ENCODE results near the gene EMP1. TPM values are rescaled to one million over a fixed set of nuclear protein-coding genes. Genes with fewer than 3 reads are reported as not detected.

EMP1 gene
- total and polyA plus RNA-seq, 9 of the 15 experiments (the other 6 are each of a cell fraction or from before 2014, with no cell fraction given), result 0.10 to 0.60 TPM; not detected in 7

DNA sequence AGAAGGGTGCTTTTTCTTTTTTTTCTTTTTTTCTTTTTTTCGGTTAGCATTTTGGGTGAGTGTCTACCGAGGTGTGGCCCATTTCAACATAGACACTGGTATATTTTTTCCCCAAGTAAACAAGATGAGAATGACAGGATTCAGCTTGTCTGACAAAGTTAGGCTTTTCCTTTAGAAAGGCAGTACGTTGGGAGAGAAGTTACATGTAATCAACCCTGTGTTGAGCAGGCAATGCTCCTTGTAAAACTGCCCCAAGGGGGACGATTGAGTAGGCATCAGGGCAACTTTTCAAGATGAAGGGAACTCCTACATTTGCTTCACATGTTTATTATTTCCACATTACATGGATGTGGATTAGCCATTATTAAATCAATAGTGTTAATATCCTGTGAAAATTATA, 1.7 kb downstream of the EMP1 start:
- Histone ChIP-seq H3K9ac (ENCODE audit: insufficient read depth in 1 of 2, low read depth in 2 of 2, low read length in 2 of 2) (no peak overlapping the region), H3K27ac (ENCODE audit: extremely low read depth, low read depth, low read length) (no peak overlapping the region)
- CTCF ChIA-PET (ENCODE audit: low intra/inter-chr PET ratio), result no interaction called here

More for the DNA sequence above, 1.7 kb downstream of the EMP1 start:
- no peaks in the 10 kb centered on the region for H3K79me2 ChIP-seq (ENCODE audit: control insufficient read depth, insufficient read depth, low read length)
- peaks cover 0 to 29% of the 10 kb centered on the region in 2 experiments; a peak in 4 of 5 replicates for H3K27me3 ChIP-seq (ENCODE audit: control insufficient read depth in 2 of 2, insufficient read depth in 2 of 2, low read length in 2 of 2)
- H3K9me1 ChIP-seq (ENCODE audit: control insufficient read depth, insufficient read depth, low read length), result no peaks in the 10 kb centered on the region
- ATAC-seq (no peak), FAIRE-seq (no peak), DNase-seq (ENCODE audit: extremely low read depth in 1 of 4, low spot score in 3 of 4) (no peak)
- no peaks in the 10 kb centered on the region for H4K20me1 ChIP-seq (replicated peaks; ENCODE audit: control insufficient read depth, insufficient read depth, low read length)
- in situ Hi-C loops (cut with MboI) (no loop called here), intact Hi-C loops (cut with micrococcal nuclease) (no loop called here)
- no peaks in the 10 kb centered on the region for H3K9me3 ChIP-seq (replicated peaks; ENCODE audit: control insufficient read depth, insufficient read depth, low read depth, low read length)
- H3K4me2 ChIP-seq (ENCODE audit: insufficient read depth, low read length), result no peak overlapping the region
- H3K36me3 ChIP-seq (ENCODE audit: control insufficient read depth, insufficient read depth, low read length), result no peaks in the 10 kb centered on the region
- 4% methylated on average over 2 of the region's 4 CpGs for WGBS (ENCODE audit: insufficient coverage, low coverage, missing lambda C conversion rate)
- no peaks in the 10 kb centered on the region; a peak in 1 of 5 replicates for H3K4me1 ChIP-seq (replicated peaks in 1 of 2; ENCODE audit: control insufficient read depth in 2 of 2, insufficient read depth in 2 of 2, low read length in 2 of 2)
- TF ChIP-seq SREBF1 (IDR thresholded peaks at IDR 0.05; ENCODE audit: borderline replicate concordance, low read depth, low read length) (no peak), TEAD4 (IDR thresholded peaks at IDR 0.05; ENCODE audit: low read length) (no peak), TEAD4 (CRISPR knock-in tag; IDR thresholded peaks at IDR 0.05; ENCODE audit: borderline replicate concordance) (no peak), MAFF (IDR thresholded peaks at IDR 0.05; ENCODE audit: low read length) (no peak)
- TF ChIP-seq, protein P1, sequence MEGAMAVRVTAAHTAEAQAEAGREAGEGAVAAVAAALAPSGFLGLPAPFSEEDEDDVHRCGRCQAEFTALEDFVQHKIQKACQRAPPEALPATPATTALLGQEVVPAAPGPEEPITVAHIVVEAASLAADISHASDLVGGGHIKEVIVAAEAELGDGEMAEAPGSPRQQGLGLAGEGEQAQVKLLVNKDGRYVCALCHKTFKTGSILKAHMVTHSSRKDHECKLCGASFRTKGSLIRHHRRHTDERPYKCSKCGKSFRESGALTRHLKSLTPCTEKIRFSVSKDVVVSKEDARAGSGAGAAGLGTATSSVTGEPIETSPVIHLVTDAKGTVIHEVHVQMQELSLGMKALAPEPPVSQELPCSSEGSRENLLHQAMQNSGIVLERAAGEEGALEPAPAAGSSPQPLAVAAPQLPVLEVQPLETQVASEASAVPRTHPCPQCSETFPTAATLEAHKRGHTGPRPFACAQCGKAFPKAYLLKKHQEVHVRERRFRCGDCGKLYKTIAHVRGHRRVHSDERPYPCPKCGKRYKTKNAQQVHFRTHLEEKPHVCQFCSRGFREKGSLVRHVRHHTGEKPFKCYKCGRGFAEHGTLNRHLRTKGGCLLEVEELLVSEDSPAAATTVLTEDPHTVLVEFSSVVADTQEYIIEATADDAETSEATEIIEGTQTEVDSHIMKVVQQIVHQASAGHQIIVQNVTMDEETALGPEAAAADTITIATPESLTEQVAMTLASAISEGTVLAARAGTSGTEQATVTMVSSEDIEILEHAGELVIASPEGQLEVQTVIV (CRISPR knock-in tag; IDR thresholded peaks at IDR 0.05; ENCODE audit: borderline replicate concordance), result no peak
- H3K4me3 ChIP-seq, result no peak overlapping the region
- POLR2A ChIA-PET, result no interaction called here
- BruUV-seq (replicated peaks), result no TSS peak
- H2AFZ ChIP-seq (ENCODE audit: low read depth, low read length), result no peak overlapping the region
